Fibroblast of gingiva (primary cell): ENCODE data around the gene CLDN10.
"Not testable (repeated sequence)": the region's sequence is repeated elsewhere in the genome, so short reads cannot be mapped to it uniquely, and the experiment has no call there.

Experiments used
- DNase-seq: peaks from one replicate; pipeline ENCODE4 v3.0.0-alpha.2; 2011; ENCODE audit warnings: low read depth

The CLDN10 gene, protein sequence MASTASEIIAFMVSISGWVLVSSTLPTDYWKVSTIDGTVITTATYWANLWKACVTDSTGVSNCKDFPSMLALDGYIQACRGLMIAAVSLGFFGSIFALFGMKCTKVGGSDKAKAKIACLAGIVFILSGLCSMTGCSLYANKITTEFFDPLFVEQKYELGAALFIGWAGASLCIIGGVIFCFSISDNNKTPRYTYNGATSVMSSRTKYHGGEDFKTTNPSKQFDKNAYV

DNA sequence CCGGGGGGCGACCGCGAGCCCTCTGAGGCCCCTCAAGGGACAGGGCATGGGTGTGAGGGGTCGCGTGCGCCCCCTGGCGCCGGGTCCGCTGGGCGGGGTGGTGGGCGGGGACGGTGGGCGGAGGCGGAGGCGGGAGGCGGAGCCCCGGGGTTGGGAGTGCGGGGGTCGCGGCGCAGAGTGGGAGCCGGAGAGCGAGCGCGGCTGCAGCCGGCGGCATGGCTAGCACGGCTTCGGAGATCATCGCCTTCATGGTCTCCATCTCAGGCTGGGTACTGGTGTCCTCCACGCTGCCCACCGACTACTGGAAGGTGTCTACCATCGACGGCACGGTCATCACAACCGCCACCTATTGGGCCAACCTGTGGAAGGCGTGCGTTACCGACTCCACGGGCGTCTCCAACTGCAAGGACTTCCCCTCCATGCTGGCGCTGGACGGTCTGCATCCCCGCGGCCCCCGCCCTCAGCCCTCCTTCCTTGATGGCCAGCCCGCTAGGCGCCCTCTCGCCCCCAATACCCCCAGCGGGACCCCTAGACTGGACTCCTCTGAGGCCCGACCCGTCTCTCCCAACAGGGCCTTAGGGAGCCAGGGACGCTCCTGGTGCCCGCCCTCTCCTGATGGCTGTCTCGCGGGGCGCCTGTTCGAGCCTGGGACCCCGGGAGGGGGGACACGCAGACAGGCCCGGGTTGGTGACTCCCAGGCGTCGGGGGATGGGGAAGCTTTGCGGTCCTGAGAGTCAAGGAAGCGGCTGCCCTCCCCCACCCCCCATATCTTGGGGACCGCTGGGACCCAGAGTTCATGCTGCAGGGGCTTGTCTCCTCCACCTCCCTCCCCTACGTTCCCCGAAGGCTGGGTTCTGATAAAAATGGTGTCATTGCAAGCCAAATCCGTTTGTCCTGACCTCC is at the start of gene CLDN10:
Gene CLDN10 (plus strand): TSS at position 182 of the 903 bp plus-strand sequence. CDS start 34 bp downstream, at position 216.
- DNase-seq, result no peak

DNA sequence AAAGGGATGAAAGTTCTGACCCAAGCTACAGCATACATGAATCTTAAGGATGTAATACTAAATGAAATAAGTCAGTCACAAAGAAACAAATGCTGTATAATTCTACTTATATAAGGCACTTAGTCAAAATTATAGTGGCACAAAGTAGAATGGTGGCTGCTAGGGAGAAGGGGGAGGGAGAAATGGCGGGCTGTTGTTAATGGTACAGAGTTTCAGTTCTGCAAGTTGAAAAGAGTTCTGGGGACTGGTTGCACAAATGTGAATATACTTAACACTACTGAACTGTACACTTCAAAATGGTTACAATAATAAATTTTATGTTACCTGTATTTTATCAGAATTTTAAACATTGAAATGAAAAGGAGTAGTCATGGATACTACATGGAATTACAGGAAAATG is 48.9 kb upstream of the CLDN10 start:
- no peak for DNase-seq

DNA sequence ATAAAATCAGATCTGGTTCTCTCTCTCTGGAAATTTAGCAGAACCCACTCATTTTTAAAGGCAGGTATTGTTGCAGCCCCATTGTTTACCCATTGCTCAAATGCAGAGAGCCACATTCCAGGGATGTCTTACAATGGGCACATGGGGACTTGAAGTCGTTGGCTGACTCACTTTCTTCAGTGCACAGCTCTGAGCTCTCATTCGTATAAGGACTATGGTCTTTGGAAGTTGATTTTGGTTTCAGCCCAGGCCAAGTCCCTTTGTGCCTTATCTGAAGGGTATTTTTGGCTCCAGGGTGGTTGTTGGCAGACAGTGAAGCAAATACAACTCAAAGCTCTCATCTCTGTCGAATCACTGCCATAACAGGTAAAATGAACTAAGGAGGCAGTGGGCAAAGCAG is 47.3 kb upstream of the CLDN10 start:
- DNase-seq, result no peak

DNA sequence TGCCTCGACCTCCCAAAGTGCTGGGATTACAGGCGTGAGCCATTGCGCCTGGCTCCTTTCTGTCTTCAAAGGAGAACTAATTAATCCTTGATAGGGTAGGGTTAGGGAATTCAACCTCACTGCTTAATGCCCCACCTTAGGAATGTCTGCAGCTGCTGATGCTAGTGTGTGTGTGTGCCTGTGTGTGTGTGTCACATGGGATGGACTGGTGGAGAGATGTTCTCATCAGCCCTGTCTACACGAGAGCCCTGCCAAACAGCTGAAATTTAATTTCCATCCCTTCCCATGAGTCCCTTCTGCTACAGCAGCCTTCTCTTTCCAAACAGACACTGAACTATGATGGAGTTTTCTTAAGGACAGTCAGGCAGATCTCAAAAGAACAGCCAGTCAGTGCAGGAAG is 46.5 kb upstream of the CLDN10 start:
- no peak for DNase-seq

DNA sequence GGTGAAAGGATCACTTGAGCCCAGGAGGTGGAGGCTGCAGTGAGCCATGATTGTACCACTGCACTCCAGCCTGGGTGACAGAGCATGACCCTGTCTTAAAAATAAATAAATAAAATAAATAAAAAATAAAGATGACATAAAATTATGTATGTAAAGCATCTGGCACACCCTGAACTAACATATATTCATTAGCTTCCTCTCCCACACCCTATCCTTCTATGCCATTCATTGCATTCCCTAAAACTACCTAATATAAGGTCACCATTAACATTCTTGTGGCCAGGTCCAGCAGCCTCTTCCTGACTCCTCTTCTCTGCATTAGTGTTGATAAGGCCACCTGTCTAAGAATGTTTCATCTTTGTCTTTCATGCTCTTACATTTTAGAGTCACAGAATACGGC is 44.5 kb upstream of the CLDN10 start:
- no peak for DNase-seq

DNA sequence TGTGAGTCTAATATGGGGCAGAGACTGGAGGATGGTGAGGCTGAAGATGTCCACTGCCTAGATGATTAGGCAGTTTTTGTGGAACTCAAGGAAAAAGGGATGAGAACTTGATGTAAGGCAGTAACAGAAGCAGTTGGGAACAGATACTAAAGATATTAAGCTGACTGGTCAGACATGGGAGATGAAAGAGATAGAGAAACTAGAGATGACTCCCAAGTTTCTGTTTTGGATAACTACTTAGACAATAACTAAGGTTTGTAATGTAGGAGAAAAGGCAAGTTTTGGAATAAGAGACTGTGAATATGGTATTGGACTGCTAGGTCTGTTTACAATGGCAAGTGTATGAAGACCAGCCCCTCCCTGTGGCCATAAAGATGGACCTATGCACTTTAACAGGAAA is 43.5 kb upstream of the CLDN10 start:
- no peak for DNase-seq

DNA sequence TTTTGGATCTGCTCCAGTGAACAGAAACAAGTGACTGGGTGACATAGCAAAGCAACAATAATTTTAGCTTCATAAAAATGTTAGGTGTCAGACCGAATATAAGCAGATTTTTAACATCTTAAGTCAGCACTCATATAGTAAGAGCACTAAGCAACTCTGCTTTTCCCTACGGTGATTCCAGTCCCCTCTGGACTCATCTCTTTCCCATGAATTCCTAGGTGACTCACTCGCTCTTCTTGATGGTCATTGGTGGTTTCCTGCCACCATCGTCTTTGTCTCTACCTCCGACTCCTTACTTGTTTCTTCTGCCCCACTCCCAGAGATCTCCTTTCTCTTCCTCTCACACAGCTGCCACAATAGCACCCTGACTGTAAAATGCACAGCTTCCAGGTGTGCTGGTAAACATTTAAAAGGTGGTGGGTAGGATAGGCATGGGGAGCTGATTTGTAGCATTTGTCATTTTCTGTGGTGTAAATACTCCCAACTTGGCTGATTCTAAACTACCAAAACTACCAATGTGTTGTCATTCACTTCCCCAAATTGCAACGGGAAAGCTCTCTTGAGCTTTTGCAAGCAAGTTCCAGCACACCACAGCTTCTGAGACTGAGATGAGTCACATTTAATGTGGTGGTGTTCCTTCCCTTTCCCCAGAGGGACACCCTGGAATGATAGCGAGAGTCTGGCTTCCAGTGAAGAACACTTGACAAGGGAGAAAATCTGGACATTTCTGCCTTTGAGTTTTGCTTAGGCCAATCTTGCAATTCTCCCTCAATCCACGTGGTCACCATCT is 42.8 kb upstream of the CLDN10 start:
- DNase-seq, result no peak

DNA sequence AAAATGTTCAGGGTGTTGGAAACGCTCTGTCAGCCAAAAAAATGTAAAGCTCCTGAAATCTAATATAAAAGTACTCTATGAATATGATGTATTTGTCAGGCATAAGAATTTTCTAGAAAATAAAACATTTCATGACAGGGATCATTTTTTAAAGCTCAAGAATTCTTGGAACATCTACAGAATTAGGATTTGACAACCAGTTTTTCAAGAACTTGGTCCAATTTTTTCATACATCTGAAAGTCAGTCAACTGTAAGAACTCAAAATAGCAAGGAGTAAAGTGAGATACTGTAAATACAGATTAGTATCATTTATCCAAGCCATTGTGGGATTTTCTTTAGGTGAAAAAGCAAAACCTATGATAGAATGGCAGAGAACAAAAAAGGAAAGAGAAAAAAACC is 41.6 kb upstream of the CLDN10 start:
- no peak for DNase-seq

DNA sequence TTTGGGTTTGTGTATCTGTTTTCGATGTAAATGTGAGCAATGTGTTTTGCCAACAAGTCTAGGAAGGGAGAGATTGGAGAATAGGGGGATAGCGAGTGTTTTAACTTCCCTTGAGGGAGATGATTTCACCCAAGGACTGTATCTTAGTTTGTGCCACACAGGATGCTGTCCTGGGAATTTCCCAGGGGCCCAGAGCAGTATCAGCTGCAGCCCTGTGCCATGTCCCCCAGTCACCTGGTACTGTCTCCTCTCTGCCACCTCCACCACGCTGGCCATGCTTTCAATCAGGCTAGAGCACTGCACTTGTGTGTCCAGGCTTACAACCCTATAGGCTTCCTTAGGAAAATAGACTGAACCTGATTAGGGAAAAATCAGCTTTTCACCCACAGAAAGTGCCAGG is 40.1 kb upstream of the CLDN10 start:
- no peak for DNase-seq

DNA sequence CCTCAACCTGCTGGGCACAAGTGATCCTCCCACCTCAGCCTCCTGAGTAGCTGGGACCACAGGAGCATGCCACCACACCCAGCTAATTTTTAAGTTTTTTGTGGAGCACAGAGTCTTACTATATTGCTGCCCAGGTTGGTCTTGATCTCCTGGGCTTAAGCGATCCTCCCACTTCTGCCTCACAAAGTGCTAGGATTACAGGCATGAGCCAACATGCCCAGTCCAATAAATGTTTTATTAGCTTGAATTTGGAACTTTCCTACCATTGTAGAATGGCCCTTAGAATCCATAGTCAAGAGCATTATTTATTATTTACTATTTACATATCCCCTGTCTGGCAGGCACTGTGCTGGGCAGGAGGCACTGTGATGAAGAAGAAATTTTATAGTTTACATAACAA is 39.6 kb upstream of the CLDN10 start:
- no peak for DNase-seq

DNA sequence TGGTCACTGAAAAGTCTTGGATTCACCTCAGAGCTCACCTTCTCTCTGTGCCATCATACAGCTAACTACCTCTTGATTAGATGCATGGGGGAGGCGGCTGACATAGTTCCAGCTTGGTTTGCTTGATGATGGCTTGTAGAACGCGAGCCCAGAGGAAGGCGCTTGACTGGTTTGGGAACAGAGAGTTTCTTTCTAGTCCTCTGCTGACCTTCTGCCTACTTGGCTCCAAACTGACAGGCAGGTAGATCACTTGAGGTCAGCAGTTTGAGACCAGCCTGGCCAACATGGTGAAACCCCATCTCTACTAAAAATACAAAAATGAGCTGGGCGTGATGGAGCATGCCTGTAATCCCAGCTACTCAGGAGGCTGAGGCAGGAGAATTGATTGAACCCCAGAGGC is 36.9 kb upstream of the CLDN10 start:
- DNase-seq, result not testable (repeated sequence)

DNA sequence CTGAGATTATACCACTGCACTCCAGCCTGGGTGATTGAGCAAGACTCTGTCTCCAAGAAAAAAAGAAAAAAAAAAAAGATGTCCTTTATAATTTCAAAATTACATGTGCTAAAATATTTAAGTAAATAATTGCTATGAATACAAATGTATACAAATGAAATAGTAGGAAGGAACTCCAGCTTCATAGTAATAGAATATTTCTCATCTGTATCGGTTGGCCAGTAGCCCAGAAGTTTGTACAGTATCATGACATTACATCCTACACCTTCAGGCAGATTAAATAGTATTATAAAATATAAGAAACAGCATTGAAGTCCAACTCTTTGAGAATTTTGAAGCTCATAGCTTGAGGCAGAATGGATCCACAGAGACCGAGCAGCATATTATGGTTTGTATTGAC is 36.5 kb upstream of the CLDN10 start:
- DNase-seq, result no peak

DNA sequence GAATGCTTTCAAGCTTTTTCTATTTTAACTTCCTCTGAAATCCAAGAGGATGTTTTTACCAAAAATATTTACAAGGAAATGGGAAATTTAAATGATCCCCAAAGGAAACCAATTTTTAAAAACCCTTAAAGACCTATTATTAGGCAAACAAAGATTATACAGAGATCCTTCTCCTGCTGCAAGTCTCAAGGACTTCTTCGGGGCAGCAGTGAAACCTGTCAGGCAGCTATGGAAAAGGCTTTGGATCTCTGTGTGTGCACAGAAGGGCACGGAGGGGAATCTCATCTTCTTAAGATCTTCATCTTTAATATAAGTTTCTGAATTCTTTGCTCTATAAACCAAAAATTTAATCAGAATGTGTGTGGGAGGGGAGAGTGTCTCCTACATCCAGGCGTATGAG is 36.0 kb upstream of the CLDN10 start:
- no peak for DNase-seq

DNA sequence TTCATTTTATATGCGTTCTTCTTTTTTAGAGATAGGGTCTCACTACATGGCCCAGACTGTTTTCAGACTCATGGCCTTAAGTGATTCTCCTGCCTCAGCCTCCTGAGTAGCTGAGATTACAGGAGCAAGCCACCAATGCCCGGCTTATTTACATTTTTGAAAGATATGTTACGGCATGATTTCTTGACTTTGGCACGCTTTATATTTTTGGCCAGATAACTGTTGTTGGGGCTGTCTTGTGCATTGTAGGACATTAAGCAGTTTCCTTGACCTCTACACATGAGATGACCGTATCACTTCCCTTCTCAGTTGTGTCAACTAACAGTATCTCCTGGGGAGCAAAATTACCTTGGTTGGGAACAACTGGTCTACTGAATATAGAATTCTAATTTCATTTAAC is 28.9 kb upstream of the CLDN10 start:
- no peak for DNase-seq

DNA sequence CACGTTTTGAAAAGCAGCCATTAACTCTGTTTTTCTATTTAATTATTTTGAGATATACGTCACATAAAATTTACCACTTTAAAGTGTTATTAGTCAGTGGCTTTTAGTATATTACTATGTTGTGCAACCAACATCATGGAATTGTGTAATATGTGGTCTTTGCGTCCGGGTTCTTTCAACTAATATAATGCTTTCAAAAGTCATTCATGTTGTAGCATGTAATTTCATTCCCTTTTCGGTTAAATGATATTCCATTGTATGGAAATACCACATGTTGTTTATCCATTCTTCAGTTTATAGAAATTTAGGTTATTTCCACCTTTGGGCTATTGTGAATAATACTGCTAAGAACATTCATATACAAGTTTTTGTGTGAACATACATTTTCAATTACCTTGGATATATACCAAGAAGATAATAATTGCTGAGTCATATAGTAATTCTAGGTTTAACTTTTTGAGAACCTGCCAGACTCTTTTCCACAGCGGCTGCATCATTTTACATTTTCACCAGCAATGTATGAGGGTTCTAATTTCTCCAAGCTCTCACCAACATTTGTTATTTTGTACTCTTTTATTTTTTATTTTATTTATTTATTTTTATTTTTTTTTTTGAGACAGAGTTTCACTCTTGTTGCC is 28.1 kb upstream of the CLDN10 start:
- DNase-seq, result no peak

DNA sequence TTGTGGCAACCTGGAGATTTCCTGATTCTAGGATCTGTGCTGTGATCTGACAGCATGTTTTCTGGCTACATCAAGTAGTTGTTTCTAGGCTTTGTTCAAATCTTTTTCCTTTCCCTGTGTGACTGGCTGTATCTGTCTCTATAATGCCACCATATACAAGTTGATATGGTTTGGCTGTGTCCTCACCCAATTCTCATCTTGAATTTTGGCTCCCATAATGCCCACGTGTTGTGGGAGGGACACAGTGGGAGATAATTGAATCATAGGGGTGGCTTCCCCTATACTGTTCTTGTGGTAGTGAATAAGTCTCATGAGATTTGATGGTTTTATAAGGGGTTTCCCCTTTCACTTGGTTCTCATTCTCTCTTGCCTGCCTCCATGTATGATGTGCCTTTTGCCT is 24.6 kb upstream of the CLDN10 start:
- no peak for DNase-seq

DNA sequence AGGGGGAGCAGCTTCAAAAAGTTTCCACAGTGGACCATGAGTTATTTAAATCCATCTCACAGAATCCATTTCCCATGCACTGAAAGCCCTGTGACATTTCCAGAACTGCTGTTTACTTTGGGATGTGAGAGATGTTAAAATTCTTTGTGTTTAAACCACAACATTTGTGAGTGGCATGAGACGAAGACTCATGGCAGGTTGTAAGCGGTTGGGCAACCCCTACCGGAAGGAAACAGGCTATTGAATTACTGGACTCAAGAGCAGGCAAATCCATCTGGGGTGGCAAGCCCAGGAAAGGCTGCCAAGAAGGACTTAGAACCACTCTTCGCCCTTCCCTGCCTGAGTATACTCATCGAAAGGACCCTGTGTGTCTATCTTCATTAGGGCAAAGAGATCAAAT is 22.3 kb upstream of the CLDN10 start:
- peak; percentile 50 for DNase-seq

DNA sequence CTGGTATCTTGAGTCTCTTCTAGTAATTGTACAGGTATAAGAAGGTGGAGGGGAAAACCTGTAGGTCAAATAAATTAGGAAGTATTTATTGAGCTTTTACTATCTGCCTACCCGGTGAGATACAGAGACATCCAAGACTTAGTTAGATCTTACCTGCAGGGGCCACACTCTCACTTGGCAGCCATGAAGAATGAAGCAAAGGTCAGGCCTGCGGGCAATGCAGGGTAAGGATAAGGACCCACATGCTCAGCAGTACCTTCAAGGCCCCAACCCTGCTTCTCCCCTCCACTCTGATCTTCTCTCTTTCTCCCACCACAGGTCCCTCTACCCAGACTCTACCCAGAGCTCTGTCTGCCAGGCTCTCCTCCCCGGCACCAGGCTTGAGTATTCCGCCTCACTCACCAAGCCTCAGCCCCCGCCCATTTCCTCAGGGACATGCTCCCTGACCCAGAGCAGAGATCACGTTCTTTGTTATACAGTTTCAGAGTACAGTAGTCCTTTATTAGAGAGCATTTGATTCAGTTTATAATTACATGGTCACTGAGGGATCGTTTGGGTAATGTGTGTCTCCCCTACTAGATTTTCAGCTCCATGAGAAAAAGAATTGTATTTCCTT is 18.9 kb upstream of the CLDN10 start:
- DNase-seq, result no peak

DNA sequence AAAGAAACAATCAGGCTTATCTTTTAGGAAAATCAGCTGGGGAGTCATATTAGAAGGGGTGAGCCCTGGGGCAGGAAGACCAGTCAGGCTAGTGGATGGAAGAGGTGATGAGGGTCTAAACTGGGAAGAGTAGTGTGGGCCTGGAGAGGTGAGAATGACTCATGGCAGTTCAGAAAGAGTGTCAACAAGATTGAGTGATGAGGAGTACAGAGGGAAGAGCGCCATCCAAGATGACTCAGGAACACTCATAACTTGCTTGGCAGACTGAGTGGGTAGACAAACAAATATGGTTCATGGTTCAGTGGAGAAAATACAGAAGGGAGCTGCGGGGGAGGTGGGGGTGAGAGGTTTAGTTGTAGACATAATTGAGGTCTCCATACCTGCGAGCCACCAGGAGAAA is 17.3 kb upstream of the CLDN10 start:
- DNase-seq, result peak; percentile 9

DNA sequence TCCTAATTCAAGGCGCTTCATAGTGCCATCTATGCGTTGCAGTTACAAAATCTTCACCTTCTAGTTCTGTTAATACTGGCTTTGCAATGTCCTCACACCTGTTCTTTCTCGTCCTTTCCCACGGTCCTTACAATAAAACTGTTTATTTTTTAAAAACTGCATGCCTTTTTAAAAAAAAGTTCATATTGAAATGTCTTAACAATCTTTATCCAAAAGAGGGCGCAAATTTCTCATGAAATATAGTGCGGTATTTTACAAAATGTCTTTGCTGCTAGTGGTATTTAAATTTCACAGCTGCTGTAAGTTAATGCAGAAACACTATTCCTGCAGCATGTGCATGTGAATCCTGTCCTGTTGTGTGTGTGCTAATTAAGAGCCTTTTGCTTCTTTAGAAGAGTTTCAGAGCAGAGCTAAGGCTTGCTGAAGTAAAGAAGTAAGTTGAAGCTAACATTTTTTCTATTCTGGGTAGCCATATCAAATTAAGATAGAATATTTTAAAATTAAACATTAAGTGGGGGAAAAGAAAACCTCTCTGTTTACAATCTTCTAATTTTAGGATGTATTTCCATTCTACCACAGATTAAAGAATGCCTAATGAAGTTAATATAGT is 15.8 kb upstream of the CLDN10 start:
- peak; percentile 22 for DNase-seq

DNA sequence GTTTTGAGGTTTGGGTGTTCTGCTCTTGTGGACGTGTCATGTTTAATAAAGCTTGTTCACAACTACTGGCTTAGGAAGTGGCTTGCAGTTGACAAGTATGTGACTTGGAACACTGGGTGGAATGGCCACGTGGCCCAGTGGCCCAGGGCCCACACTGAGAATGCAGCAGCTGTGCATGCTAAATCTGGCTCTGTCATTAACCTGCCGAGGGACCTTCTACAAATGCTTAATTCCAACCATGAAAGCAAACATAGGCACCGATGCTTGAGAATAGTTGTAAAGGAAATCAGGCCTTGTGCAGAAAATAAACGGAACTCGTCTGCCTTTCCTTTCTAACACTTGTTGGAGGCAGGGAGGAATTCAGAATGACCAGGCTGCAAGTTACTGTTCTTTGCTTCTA is 11.6 kb upstream of the CLDN10 start:
- no peak for DNase-seq
